ENCODE results near the gene NANOG. TPM values are rescaled to one million over a fixed set of nuclear protein-coding genes. Genes with fewer than 3 reads are reported as not detected.

The NANOG gene
- total and polyA plus RNA-seq, 2 donors (not counting 3 experiments of a cell fraction or from before 2014, with no cell fraction given), result 0.03 TPM; not detected in 1

GRCh38 chr12:7756993-7757392, 32.2 kb upstream of the NANOG start:
- no peak overlapping the region for H3K27ac ChIP-seq (ENCODE audit: insufficient read depth, low read depth, low read length)
- DNase-seq (ENCODE audit: low read depth, low spot score), result no peak
- H3K36me3 ChIP-seq (ENCODE audit: control insufficient read depth in 2 of 2, extremely low read depth in 1 of 2, insufficient read depth in 2 of 2, low read length in 2 of 2), result no peaks in the 10 kb centered on the region
- H3K4me1 ChIP-seq (ENCODE audit: control insufficient read depth, extremely low read depth, insufficient read depth, low read length), result no peaks in the 10 kb centered on the region
- ChIA-PET POLR2A (no interaction called here), CTCF (no interaction called here)
- H3K79me2 ChIP-seq (ENCODE audit: control insufficient read depth, insufficient read depth, low read length), result no peaks in the 10 kb centered on the region
- H3K9ac ChIP-seq (replicated peaks; ENCODE audit: extremely low read depth, insufficient read depth, low read length), result no peak overlapping the region
- no peak for FAIRE-seq
- H4K20me1 ChIP-seq (replicated peaks; ENCODE audit: control insufficient read depth, extremely low read depth, insufficient read depth, low read length), result no peaks in the 10 kb centered on the region
- H3K9me3 ChIP-seq (replicated peaks; ENCODE audit: control insufficient read depth, insufficient read depth, low read length), result no peaks in the 10 kb centered on the region
- H3K4me3 ChIP-seq (replicated peaks in 1 of 3; ENCODE audit: insufficient read depth in 1 of 3, low read depth in 1 of 3, low read length in 3 of 3), result no peak overlapping the region
- BruUV-seq (replicated peaks), result no TSS peak
- no peaks in the 10 kb centered on the region for H3K27me3 ChIP-seq (ENCODE audit: control insufficient read depth in 2 of 2, insufficient read depth in 2 of 2, low read length in 2 of 2)
- H2AFZ ChIP-seq (ENCODE audit: low read depth, low read length), result no peak overlapping the region
- H3K9me1 ChIP-seq (replicated peaks; ENCODE audit: control insufficient read depth, extremely low read depth, insufficient read depth, low read length), result no peaks in the 10 kb centered on the region
- no peak overlapping the region for H3K4me2 ChIP-seq (ENCODE audit: insufficient read depth, low read length)
- dilution Hi-C loops (cut with MboI; ENCODE audit: extremely low pct_ligation_motif_present, low sequenced_read_pairs) (no loop called here), intact Hi-C loops (cut with micrococcal nuclease) (no loop called here)
- TF ChIP-seq, protein P1, sequence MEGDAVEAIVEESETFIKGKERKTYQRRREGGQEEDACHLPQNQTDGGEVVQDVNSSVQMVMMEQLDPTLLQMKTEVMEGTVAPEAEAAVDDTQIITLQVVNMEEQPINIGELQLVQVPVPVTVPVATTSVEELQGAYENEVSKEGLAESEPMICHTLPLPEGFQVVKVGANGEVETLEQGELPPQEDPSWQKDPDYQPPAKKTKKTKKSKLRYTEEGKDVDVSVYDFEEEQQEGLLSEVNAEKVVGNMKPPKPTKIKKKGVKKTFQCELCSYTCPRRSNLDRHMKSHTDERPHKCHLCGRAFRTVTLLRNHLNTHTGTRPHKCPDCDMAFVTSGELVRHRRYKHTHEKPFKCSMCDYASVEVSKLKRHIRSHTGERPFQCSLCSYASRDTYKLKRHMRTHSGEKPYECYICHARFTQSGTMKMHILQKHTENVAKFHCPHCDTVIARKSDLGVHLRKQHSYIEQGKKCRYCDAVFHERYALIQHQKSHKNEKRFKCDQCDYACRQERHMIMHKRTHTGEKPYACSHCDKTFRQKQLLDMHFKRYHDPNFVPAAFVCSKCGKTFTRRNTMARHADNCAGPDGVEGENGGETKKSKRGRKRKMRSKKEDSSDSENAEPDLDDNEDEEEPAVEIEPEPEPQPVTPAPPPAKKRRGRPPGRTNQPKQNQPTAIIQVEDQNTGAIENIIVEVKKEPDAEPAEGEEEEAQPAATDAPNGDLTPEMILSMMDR (IDR thresholded peaks at IDR 0.05; ENCODE audit: extremely low read depth in 1 of 2, insufficient read depth in 1 of 2, low read depth in 1 of 2, low read length in 2 of 2), result no peak
- no peak for TF ChIP-seq JUN (IDR thresholded peaks at IDR 0.05; ENCODE audit: borderline replicate concordance, insufficient read depth, insufficient read length, low read depth)
- TF ChIP-seq FOS (IDR thresholded peaks at IDR 0.05; ENCODE audit: borderline replicate concordance, insufficient read depth, low read length), result no peak
- no peak for TF ChIP-seq POLR2AphosphoS5 (IDR thresholded peaks at IDR 0.05; ENCODE audit: insufficient read depth, low read depth, low read length)
- TF ChIP-seq GATA2 (IDR thresholded peaks at IDR 0.05; ENCODE audit: insufficient read depth, insufficient read length, low read depth, low read length), result no peak

- TF ChIP-seq GATA2 (IDR thresholded peaks at IDR 0.05; ENCODE audit: insufficient read depth, insufficient read length, low read depth, low read length) (no peak), FOS (IDR thresholded peaks at IDR 0.05; ENCODE audit: borderline replicate concordance, insufficient read depth, low read length) (no peak), EZH2 (IDR thresholded peaks at IDR 0.05; ENCODE audit: borderline replicate concordance, low read depth, low read length, severe bottlenecking) (no peak)
- TF ChIP-seq, protein P1 (IDR thresholded peaks at IDR 0.05; ENCODE audit: extremely low read depth in 1 of 2, insufficient read depth in 1 of 2, low read depth in 1 of 2, low read length in 2 of 2), result no peak
- H3K27me3 ChIP-seq (ENCODE audit: control insufficient read depth in 2 of 2, insufficient read depth in 2 of 2, low read length in 2 of 2), result no peaks in the 10 kb centered on the region
- no peak overlapping the region for H3K4me2 ChIP-seq (ENCODE audit: insufficient read depth, low read length)
- H3K36me3 ChIP-seq (ENCODE audit: control insufficient read depth in 2 of 2, extremely low read depth in 1 of 2, insufficient read depth in 2 of 2, low read length in 2 of 2), result no peaks in the 10 kb centered on the region
- H3K4me1 ChIP-seq (ENCODE audit: control insufficient read depth, extremely low read depth, insufficient read depth, low read length), result no peaks in the 10 kb centered on the region
- no peaks in the 10 kb centered on the region for H4K20me1 ChIP-seq (replicated peaks; ENCODE audit: control insufficient read depth, extremely low read depth, insufficient read depth, low read length)
- ChIA-PET CTCF (no interaction called here), POLR2A (no interaction called here)
- dilution Hi-C loops (cut with MboI; ENCODE audit: extremely low pct_ligation_motif_present, low sequenced_read_pairs) (no loop called here), intact Hi-C loops (cut with micrococcal nuclease) (no loop called here)
- no peak overlapping the region for H3K27ac ChIP-seq (ENCODE audit: insufficient read depth, low read depth, low read length)
- no peak overlapping the region for H3K4me3 ChIP-seq (replicated peaks in 1 of 3; ENCODE audit: insufficient read depth in 1 of 3, low read depth in 1 of 3, low read length in 3 of 3)
- H3K9ac ChIP-seq (replicated peaks; ENCODE audit: extremely low read depth, insufficient read depth, low read length), result no peak overlapping the region
- no peaks in the 10 kb centered on the region for H3K9me1 ChIP-seq (replicated peaks; ENCODE audit: control insufficient read depth, extremely low read depth, insufficient read depth, low read length)
- FAIRE-seq (no peak), DNase-seq (ENCODE audit: low read depth, low spot score) (no peak)
- BruUV-seq (replicated peaks), result no TSS peak
- no peak overlapping the region for H2AFZ ChIP-seq (ENCODE audit: low read depth, low read length)
- no peaks in the 10 kb centered on the region for H3K9me3 ChIP-seq (replicated peaks; ENCODE audit: control insufficient read depth, insufficient read depth, low read length)
- no peaks in the 10 kb centered on the region for H3K79me2 ChIP-seq (ENCODE audit: control insufficient read depth, insufficient read depth, low read length)
These were observed 30.4 kb upstream of the NANOG start for GRCh38 chr12:7758766-7759140.
